Measurements from ENCODE around the gene CACNA2D1.

DNA sequence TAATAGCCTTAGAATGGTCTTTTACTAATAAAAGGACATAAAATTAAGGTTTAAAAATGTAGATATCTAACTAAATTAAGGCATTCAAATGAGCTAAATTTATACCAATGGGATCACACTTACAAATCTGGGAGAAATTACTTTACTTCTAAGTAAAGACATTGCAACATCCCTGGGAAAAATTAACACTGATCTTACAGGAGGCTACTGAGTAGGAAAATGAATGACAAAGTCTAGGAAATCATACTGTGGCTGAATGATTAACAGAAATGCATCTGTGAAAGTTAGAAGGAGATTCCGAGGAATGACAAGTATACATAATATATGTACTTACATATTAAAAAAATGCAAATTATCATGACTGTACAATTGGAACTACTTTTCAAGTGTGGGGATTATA lies 38.3 kb downstream of the CACNA2D1 start:
- TF ChIP-seq, protein P1, sequence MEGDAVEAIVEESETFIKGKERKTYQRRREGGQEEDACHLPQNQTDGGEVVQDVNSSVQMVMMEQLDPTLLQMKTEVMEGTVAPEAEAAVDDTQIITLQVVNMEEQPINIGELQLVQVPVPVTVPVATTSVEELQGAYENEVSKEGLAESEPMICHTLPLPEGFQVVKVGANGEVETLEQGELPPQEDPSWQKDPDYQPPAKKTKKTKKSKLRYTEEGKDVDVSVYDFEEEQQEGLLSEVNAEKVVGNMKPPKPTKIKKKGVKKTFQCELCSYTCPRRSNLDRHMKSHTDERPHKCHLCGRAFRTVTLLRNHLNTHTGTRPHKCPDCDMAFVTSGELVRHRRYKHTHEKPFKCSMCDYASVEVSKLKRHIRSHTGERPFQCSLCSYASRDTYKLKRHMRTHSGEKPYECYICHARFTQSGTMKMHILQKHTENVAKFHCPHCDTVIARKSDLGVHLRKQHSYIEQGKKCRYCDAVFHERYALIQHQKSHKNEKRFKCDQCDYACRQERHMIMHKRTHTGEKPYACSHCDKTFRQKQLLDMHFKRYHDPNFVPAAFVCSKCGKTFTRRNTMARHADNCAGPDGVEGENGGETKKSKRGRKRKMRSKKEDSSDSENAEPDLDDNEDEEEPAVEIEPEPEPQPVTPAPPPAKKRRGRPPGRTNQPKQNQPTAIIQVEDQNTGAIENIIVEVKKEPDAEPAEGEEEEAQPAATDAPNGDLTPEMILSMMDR (IDR thresholded peaks at IDR 0.05): no peak
- TF ChIP-seq SIN3A (IDR thresholded peaks at IDR 0.05; ENCODE audit: borderline replicate concordance, insufficient read depth, low read depth, low read length): no peak
- no peak for TF ChIP-seq POLR2AphosphoS5 (IDR thresholded peaks at IDR 0.05; ENCODE audit: low read depth, low read length)
- TF ChIP-seq, protein P2, sequence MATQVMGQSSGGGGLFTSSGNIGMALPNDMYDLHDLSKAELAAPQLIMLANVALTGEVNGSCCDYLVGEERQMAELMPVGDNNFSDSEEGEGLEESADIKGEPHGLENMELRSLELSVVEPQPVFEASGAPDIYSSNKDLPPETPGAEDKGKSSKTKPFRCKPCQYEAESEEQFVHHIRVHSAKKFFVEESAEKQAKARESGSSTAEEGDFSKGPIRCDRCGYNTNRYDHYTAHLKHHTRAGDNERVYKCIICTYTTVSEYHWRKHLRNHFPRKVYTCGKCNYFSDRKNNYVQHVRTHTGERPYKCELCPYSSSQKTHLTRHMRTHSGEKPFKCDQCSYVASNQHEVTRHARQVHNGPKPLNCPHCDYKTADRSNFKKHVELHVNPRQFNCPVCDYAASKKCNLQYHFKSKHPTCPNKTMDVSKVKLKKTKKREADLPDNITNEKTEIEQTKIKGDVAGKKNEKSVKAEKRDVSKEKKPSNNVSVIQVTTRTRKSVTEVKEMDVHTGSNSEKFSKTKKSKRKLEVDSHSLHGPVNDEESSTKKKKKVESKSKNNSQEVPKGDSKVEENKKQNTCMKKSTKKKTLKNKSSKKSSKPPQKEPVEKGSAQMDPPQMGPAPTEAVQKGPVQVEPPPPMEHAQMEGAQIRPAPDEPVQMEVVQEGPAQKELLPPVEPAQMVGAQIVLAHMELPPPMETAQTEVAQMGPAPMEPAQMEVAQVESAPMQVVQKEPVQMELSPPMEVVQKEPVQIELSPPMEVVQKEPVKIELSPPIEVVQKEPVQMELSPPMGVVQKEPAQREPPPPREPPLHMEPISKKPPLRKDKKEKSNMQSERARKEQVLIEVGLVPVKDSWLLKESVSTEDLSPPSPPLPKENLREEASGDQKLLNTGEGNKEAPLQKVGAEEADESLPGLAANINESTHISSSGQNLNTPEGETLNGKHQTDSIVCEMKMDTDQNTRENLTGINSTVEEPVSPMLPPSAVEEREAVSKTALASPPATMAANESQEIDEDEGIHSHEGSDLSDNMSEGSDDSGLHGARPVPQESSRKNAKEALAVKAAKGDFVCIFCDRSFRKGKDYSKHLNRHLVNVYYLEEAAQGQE (IDR thresholded peaks at IDR 0.05; ENCODE audit: insufficient read depth in 1 of 2, low read depth in 2 of 2, low read length in 1 of 2): no peak
- TF ChIP-seq TCF7L2 (IDR thresholded peaks at IDR 0.05; ENCODE audit: low read depth, low read length): no peak
